GM19193 (cell line): Measurements from ENCODE around the gene SLC1A2.

ENCODE experiments used
- POLR2A ChIP-seq: IDR thresholded peaks from 4 replicates; pipeline ENCODE4 v1.6.1; 2011; ENCODE audit not compliant: insufficient read depth, insufficient read length; ENCODE audit errors: extremely low read depth

The SLC1A2 gene

GRCh38 chr11:35293035-35293434 lies 126.3 kb downstream of the SLC1A2 start:
- no peak for TF ChIP-seq POLR2A

- no peak for TF ChIP-seq POLR2A
These were observed 127.1 kb downstream of the SLC1A2 start for GRCh38 chr11:35292279-35292678.

- no peak for TF ChIP-seq POLR2A
These were observed 128.5 kb downstream of the SLC1A2 start for GRCh38 chr11:35290876-35291275.

- TF ChIP-seq POLR2A: no peak
These were observed 129.5 kb downstream of the SLC1A2 start for GRCh38 chr11:35289821-35290220.

GRCh38 chr11:35288817-35289541 lies 130.4 kb downstream of the SLC1A2 start:
- no peak for TF ChIP-seq POLR2A

- TF ChIP-seq POLR2A: no peak
These were observed 131.0 kb downstream of the SLC1A2 start for GRCh38 chr11:35288309-35288708.

- no peak for TF ChIP-seq POLR2A
These were observed 131.9 kb downstream of the SLC1A2 start for GRCh38 chr11:35287344-35287890.

GRCh38 chr11:35286126-35286525 lies 133.2 kb downstream of the SLC1A2 start:
- TF ChIP-seq POLR2A: no peak

GRCh38 chr11:35285471-35285870 lies 133.9 kb downstream of the SLC1A2 start:
- no peak for TF ChIP-seq POLR2A

- TF ChIP-seq POLR2A: no peak
These were observed 137.0 kb downstream of the SLC1A2 start for GRCh38 chr11:35282221-35282882.

- TF ChIP-seq POLR2A: no peak
These were observed 138.1 kb downstream of the SLC1A2 start for GRCh38 chr11:35281169-35281688.

GRCh38 chr11:35280727-35281126 lies 138.6 kb downstream of the SLC1A2 start:
- no peak for TF ChIP-seq POLR2A

- TF ChIP-seq POLR2A: no peak
These were observed 141.5 kb downstream of the SLC1A2 start for GRCh38 chr11:35277827-35278226.

- TF ChIP-seq POLR2A: no peak
These were observed 142.8 kb downstream of the SLC1A2 start for GRCh38 chr11:35276396-35277145.

GRCh38 chr11:35275786-35276170 lies 143.6 kb downstream of the SLC1A2 start:
- no peak for TF ChIP-seq POLR2A
